ENCODE measurements around the gene RAB4B.
"Not testable (repeated sequence)": the region's sequence is repeated elsewhere in the genome, so short reads cannot be mapped to it uniquely, and the experiment has no call there.

RAB4B gene, protein sequence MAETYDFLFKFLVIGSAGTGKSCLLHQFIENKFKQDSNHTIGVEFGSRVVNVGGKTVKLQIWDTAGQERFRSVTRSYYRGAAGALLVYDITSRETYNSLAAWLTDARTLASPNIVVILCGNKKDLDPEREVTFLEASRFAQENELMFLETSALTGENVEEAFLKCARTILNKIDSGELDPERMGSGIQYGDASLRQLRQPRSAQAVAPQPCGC

DNA sequence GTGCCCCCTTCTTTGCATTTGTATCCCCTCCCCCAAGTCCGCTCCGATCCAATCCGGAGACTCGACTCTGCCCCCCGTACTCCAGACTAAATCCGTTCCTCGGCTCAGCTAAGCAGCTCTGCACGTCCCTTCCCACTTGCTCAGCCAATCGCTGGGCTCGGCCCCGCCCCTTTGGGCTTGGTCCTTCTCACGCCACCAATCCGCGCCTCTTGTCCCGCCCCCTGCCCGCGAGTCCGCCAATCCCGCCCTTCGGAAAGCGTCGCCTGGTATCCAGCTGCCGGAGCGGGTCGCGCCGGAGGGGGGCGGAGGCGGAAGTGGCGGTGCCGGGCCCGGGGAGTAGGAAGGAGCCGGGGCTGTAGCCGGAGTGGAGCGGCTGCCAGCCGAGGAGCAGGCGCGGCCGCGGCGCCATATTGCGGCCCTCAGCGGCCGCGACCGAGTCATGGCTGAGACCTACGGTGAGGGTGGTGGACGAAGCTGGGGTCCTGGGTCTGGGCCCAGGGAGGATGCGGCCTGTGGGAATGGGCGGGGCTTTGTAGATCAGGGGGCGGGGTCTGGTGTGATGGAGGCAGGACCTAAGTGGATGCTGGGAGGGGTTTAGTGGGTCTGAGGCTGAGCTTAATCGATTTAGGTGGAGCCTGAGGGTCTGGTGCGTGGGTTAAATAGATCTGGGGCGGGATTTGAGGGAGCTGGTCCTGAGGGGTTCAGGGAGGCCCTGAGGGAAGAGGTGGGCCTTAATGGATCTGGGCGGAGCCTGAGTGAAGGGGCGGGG is at the start of gene RAB4B:
Gene RAB4B, plus strand, starts transcription at position 311 of the 769 bp plus-strand sequence. Its CDS starts 129 bp downstream, at position 440.
- peak; percentile 100 for DNase-seq (ENCODE audit: low spot score)

DNA sequence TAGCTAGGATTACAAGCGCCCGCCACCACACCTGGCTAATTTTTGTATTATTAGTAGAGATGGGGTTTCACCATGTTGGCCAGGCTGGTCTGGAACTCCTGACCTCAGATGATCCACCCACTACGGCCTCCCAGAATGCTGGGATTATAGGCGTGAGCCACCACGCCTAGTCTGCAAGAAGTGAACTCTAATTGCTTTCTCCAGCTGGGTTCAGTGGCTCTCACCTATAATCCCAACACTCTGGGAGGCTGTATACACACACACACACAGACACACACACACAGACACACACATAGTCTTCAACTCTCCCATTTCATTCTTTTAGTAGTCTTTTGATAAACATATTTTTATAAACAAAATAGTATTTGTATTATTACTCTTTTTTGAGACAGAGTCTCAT is 48.0 kb upstream of the RAB4B start:
- not testable (repeated sequence) for DNase-seq (ENCODE audit: low spot score)

DNA sequence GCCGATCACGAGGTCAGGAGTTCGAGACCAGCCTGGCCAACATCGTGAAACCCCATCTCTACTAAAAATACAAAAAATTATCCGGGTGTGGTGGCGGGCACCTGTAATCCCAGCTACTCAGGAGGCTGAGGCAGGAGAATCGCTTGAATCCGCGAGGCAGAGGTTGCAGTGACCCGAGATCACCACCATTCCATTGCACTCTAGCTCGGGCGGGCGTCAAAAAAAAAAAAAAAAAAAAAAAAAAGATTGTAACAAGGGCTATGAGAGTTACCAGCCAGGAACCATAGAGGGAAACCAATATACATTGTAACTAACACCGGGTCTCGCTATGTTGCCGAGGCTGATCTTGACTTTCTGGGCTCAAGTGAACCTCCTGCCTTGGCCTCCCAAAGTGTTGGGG is 45.7 kb upstream of the RAB4B start:
- not testable (repeated sequence) for DNase-seq (ENCODE audit: low spot score)

DNA sequence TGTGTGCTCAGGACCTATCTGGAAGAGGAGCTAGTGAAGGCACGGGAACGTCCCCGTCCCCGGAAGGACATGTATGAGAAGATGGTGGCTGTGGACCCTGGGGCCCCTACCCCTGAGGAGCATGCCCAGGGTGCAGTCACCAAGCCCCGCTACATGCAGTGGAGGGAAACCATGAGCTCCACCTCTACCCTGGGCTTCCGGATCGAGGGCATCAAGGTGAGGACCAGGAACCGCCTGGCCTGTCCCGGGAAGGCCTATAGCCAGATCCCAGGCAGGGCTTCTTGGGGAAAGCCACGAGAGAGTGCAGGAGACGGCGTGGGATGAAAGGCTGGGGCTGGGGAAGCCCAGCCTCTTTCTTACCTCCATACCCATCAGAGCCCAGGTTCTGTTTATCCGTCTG is 44.9 kb upstream of the RAB4B start:
- DNase-seq (ENCODE audit: low spot score) = no peak

DNA sequence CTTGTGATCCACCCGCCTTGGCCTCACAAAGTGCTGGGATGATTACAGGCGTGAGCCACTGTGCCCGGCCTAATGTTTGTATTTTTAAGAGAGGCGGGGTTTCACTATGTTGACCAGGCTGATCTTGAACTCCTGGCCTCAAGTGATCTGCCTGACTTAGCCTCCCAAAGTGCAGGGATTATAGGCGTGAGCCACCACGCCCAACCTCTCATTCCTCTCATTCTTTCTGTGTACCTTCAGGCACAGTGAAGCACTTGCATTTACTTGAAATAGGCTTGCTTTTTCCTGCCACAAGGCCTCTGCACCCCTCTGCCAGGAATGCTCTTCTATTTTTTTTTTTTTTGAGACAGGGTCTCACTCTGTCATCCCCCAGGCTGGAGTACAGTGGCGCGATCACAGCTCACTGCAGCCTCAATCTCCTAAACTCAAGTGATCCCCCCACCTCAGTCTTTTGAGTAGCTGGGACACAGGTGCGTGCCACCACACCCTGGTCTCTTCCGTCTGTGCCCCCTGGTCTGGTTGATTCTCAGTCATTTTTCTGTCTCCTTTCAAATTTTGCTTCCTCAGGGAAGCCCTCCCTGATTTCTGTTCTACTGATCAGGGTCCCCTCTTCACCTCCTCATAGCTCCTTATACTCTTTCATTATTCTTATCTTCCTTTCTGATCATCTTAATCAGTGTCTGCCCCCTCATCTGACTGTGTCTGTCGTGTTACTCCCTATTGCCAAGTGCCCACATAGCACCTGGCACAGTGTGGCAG is 42.9 kb upstream of the RAB4B start:
- no peak for DNase-seq (ENCODE audit: low spot score)

DNA sequence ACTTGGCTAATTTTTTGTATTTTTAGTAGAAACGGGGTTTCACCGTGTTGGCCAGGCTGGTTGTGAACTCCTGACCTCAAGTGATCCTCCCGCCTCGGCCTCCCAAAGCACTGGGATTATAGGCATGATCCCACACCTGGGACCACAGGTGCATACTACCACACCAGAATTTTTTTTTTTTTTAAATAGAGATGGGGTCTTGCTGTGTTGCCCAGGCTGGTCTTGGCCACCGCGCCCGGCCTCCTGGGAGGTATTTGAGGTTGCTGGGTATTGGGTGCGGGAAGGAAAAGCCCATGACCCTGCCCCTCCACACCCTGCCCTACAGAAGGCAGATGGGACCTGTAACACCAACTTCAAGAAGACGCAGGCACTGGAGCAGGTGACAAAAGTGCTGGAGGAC is 41.4 kb upstream of the RAB4B start:
- no peak for DNase-seq (ENCODE audit: low spot score)

DNA sequence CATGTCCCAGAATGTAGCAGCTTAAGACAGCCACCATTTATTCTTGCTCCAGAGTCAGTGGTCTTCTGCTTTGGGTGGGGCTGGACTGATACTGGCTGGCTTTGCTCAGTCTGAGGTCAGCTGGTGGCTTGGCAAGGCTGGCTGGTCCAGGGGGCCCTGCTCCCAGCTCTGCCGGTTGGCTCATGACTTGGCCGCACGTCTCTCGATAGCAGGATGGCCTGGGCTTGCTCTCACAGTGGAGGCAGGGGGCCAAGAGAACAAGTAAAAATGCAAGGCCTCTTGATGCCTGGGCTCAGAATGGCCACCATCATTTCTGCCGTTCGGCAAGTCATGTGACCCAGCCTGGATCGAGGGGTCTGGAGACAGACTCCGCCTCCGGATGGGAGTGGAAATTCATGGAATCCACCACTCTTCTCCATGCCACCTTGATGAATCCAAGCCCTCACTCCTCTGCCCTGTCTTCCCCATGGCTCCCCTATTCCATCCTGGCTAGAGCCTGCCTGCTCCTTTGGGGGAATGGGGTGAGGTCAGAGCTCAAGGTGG is 40.9 kb upstream of the RAB4B start:
- DNase-seq (ENCODE audit: low spot score) = no peak

DNA sequence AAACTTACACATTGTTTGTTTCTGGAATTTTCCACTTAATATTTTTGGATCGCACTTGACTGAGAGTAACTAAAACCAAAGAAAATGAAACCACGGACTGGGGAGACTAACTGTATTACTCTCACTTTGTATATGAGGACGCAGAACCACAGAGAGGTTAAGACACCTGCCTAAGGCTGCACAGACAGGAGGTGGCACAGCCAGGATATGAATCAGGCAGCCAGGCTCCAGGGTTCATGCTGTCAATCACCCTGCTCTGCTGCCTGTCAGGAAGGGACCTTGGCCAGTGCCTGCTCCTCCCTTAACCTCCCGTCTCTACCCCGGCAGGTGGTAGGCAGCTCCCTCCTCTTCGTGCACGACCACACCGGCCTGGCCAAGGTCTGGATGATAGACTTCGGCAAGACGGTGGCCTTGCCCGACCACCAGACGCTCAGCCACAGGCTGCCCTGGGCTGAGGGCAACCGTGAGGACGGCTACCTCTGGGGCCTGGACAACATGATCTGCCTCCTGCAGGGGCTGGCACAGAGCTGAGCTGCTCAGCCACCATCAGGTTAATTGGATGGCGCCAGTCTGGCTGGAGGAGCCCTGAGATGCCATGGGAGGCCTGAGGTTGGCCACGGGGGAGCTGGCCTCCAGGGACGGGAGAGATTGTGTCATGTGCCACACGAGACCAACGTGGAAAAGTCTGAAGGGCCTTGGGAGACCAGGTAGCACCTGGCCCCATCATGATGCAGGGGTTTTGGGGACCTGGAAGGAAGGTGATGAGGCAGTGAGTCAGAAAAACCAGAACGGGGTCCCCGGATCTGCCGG is 38.8 kb upstream of the RAB4B start:
- DNase-seq (ENCODE audit: low spot score) = no peak

DNA sequence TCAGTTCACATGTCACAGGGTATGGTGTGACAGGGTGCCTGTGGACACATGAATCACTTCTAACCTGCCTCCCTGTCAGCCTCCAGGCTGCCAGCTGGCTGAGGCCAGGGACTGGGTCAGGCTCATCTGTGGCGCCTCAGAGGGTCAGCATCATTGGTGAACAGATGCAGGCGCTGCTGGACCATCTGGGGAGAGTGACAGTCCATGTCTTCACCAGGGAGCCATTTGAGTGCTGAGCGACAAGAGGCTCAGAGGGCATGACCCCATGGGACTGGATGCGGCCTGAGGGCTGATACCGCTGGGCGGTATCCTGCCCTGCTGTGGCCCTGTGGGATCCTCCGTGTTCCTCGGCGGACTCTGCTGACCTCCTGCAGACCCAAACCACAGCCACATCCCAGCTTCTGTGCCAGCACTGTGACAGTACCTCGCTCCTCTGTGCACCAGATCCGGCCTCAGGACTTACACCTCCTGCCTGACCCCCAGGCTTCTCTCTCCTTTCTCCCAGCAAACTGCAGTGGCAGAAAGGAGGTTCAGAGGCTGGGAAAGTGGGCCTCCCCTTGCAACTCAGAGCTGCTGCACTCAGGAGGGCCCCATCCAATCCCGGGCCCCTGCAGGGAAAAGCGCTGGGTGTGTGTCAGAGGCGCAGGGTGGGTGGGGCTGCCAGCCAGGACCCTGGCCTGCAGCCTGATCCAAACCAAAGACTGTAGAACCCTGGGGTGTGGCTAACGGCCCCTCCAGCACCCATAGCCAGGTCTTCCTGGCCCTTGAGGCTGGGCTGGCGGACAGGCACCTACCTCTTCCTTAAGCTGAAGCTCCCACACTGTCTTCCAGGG is 38.0 kb upstream of the RAB4B start:
- no peak for DNase-seq (ENCODE audit: low spot score)

DNA sequence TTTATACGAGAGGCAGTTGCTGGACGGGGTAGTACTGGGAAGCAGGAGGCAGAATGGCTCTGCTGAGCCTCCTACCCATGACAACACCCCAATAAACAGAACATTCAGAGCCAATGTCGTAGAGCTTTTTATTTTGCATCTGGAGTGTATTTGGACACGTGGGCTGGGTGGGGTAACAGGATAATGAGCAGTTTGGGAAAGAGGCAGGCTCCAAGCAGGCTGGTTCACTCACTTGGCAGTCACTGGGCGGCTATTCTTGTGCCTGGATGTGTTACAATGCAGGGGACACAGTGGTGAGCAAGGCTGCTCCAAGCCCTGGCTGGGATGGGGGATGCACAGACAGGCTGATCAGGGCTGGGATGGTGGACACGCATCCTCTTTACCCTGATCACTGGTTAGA is 37.3 kb upstream of the RAB4B start:
- DNase-seq (ENCODE audit: low spot score) = no peak

DNA sequence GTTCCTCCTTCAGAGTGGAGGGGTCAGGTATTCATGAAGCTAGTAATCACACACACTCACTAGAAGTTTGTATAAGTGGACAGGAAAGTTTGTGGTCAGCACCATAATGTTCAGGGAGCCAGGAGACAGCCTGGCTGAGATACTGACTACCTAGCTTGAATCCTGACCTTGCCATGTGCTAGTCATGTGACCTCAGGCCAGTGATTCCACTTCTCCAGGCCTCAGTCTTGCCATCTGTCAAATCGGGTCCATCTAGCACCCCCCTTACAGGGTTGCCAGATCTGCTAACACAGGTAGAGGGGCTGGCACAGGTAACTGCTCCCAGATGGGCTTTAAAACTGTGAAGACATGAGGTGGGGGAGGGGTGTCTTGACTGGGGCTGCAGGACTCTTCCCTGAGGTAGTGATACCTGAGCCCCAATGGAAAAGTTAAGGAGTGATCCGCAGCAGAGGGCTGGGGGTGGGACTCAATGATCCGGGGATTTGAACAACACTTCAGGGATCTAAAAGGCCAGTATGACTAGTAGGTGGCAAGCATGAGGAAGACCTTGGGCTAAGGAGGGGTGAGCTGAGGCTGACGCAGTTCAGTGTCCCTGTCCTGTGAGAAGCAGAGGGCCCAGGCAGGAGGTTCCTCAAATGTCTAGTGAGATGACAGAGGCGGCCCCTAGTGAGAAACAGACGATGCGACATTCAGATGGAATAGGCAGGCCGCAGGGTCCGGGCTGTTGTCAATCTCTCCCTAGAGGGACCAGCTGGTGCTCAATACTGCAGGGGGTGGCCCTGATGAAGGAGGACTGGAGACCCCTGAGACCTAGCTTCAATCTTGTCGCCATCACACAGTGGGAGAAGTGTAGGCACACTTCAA is 36.3 kb upstream of the RAB4B start:
- DNase-seq (ENCODE audit: low spot score) = no peak

DNA sequence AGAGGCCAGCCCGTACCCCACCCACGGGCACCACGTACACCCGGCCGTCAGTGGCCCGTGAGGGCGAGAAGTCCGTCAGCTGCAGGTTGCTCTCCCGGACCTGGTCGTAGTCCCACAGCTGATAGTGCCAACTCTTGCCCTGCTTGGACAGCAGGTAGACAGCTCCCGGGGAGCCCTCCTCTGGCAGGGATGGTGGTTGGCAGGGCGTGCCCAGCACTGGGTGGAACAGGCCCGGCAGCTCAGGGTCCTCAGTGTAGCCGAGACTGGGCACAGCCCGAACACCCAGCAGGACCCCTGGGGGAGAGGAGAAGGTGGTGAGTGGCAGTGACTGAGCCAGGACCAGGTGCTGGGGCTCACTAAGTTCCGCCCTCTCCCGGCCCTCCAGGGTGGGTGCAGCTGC is 35.6 kb upstream of the RAB4B start:
- no peak for DNase-seq (ENCODE audit: low spot score)

DNA sequence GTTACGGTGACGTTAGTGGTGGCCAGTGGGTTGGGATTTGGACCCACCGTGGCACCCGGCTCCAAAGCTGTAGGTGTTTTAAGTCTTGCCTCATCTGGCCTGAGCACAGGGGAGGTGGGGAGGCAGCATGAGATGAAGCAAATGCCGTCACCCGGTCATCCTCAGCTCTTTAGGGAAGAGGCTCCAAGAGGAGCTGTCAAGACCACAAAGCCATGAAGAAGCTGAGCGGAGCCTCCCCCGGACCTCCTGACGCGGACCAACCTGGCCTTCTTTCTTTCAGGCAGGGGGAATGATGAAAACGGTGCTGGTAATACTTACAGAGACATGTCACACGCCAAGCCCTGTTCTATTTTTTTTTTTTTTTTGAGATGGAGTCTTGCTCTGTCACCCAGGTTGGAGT is 35.2 kb upstream of the RAB4B start:
- no peak for DNase-seq (ENCODE audit: low spot score)

DNA sequence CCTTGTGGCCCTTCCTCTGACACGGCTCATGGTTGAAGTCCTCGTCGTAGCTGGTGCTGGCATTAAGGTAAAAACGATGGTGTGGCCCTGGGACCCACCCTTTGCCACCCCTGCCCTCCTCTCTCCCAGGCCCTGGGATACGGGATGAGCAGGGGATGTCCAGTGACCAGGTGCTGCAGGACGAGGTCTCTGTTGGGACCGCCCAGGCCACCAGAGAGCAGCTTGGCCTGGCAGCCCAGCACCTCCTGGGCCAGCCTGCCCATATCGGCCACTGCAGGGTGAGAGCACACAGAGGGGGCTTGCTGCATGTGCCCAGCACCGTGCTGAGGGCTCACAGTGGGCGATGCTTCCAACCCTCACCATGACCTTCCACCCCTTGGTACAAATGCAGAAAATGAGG is 34.1 kb upstream of the RAB4B start:
- DNase-seq (ENCODE audit: low spot score) = no peak

DNA sequence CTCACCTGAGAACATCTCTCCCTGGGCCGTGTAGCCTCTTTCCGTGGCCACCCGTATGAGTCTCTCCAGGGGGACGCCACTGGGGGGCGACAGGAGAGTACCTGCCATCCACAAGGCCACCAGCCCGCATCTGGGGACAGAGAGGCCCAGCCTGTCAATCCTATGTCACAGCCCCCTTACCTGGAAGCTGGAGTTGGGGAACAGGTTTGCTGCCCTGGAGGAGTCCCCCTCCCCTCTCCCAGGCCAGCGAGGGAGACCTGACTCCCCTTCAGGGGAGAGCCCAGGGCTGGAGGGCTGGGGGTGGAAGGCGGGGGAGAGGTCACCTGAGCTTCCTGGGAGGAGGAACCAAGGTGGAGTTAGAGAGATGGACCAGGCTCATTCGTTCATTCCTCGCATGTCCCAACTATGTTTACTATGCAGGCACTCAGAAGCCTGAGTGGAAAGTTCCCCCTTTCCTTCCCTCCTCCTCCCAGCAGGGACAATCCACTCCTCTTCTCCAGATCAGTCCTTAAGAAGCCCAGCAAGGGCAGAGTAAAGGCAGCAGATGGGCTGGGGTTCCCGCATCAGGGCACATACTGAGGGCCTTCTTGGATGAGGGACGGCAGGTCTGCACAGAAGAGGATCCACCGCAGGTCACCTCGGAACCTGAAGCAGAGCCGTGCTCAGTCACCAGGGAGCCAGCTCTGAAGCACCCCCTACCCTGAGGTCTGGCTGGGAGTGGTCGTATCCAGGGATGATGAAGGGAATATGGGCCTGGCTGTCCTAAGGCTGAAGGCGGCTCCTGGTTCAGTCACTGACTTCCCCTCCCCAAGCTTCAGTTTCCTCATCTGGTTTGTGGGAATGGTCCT is 33.3 kb upstream of the RAB4B start:
- no peak for DNase-seq (ENCODE audit: low spot score)

DNA sequence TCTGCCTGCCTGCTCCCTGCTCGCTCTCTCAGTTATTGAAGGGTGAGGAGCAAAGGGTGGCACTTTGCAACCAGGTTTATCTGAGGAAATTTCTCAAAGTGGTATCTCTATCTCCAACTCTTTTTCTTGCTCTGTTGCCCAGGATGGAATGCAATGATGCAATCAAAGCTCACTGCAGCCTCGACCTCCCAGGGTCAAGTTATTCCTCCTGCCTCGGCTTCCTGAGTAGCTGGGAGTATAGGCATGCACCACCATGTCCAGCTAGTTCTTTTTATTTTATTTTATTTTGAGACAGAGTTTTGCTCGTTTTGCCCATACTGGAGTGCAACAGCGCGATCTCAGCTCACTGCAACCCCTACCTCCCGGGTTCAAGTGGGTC is 32.7 kb upstream of the RAB4B start:
- DNase-seq (ENCODE audit: low spot score) = no peak

DNA sequence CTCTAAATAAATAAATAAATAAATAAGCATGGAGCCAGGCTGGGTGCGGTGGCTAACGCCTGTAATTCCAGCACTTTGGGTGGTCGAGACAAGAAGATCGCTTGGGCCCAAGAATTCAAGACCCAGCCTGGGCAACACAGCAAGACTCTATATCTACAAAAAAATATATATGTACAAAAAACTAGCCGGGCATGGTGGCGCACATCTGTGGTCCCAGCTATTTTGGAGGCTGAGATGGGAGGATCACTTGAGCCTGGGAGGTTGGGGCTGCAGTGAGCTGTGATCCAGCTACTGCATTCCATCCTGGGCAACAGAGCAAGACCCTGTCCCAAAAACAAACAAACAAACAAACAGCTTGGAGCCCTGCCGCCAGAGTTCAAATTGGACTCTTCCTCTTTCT is 30.5 kb upstream of the RAB4B start:
- DNase-seq (ENCODE audit: low spot score) = no peak

DNA sequence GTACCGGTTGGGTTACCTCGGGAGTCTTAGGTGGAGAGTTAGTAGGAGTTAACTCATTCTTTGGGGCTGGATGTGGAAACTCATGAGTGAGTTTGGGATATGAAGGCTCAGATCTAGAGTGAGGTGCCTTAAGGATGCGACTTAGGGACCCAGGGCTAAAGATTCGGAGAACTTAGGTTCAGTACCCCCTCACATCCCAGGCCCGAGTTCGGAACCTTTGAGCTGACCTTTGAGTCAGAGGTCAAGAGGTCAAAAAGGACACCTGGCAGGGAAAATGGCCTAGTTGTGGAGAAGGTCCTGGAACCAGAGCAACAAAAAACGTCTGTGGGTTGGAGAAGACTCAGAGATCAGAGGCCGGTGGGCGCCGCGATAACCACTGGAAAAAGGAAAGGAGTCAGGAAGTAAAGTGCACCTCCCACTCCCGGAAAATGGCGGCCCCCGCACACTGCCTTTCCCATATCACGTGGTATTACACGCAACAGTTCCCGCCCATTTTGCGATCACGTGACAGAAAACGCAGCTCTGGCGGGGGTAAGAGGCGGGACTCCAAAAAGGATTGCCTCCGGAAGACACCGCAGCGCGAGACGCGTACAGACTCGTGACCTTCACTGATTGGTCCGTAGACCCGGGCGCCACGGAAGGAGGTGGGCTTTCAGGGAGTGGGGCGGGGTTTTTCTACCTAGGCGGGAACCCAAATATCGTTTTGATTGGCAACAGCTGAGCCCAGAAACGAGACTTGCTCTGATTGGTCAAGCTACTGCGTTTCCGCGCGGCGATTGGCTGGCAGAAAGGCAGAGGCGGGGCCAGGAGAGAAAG is 27.8 kb upstream of the RAB4B start, which contains the start of gene ACTMAP:
Gene ACTMAP, minus strand, starts transcription at position 420 of the 816 bp plus-strand sequence. CDS start 674 bp downstream, outside the sequence.
- peak; percentile 100 for DNase-seq (ENCODE audit: low spot score)

Measured in pons (tissue), 1 donor.